Mesodermal cell (in vitro differentiated cells): ENCODE data around the gene CAPN10.

Source experiments
- H3K27ac ChIP-seq: 2 replicates; pipeline ENCODE4 v1.7.0; 2013; ENCODE audit warnings: mild to moderate bottlenecking, low read depth, low read length, moderate library complexity; ENCODE audit not compliant: severe bottlenecking
- H3K36me3 ChIP-seq: 2 replicates; pipeline ENCODE4 v1.7.1; 2013; ENCODE audit warnings: mild to moderate bottlenecking, low read length, moderate library complexity; ENCODE audit not compliant: control insufficient read depth, insufficient read depth
- H3K4me1 ChIP-seq: one replicate; pipeline ENCODE4 v1.7.1; 2013; ENCODE audit warnings: mild to moderate bottlenecking, low read length; ENCODE audit not compliant: insufficient read depth, control insufficient read depth, poor library complexity, severe bottlenecking
- H3K4me3 ChIP-seq: 2 replicates; pipeline ENCODE4 v1.7.0; 2013; ENCODE audit warnings: low read length, control low read depth, mild to moderate bottlenecking; ENCODE audit not compliant: insufficient read depth, poor library complexity, severe bottlenecking; ENCODE audit errors: extremely low read depth
- H3K9me3 ChIP-seq: 2 replicates; pipeline ENCODE4 v1.7.1; 2013; ENCODE audit warnings: mild to moderate bottlenecking, low read length, moderate library complexity; ENCODE audit not compliant: control insufficient read depth
- WGBS, 2 experiments: methylation state at CpG; one replicate each; pipeline ENCODE4 v1.1.5; 2013; ENCODE audit warnings: missing lambda C conversion rate in 2 of 2; ENCODE audit not compliant: insufficient coverage in 2 of 2; 5-methylcytosine and 5-hydroxymethylcytosine counted together

Gene CAPN10

GRCh38 chr2:240593026-240593702 is 6.6 kb downstream of the CAPN10 start:
- Histone ChIP-seq H3K4me1 (peaks cover 12% of the 10 kb centered on the region), H3K9me3 (no peaks in the 10 kb centered on the region), H3K27ac (no peak overlapping the region), H3K4me3 (no peak overlapping the region), H3K36me3 (peaks cover 48% of the 10 kb centered on the region)
- WGBS, 2 experiments, result 94 to 96% methylated on average over 10 to 20 of the region's 20 CpGs

GRCh38 chr2:240593703-240594451 is 7.3 kb downstream of the CAPN10 start:
- H3K36me3 ChIP-seq, result peaks cover 53% of the 10 kb centered on the region
- H3K27ac ChIP-seq, result no peak overlapping the region
- WGBS, 2 experiments, result 93 to 97% methylated on average over 14 to 18 of the region's 19 CpGs
- no peaks in the 10 kb centered on the region for H3K9me3 ChIP-seq
- no peak overlapping the region for H3K4me3 ChIP-seq
- peaks cover 11% of the 10 kb centered on the region for H3K4me1 ChIP-seq

GRCh38 chr2:240594511-240595380 is 8.2 kb downstream of the CAPN10 start:
- Histone ChIP-seq H3K4me3 (no peak overlapping the region), H3K4me1 (peaks cover 11% of the 10 kb centered on the region), H3K36me3 (peaks cover 47% of the 10 kb centered on the region), H3K9me3 (no peaks in the 10 kb centered on the region), H3K27ac (no peak overlapping the region)
- WGBS, 2 experiments, result 93 to 97% methylated on average over 26 to 34 of the region's 34 CpGs

- peaks cover 11% of the 10 kb centered on the region for H3K4me1 ChIP-seq
- no peak overlapping the region for H3K27ac ChIP-seq
- H3K4me3 ChIP-seq, result no peak overlapping the region
- H3K36me3 ChIP-seq, result peaks cover 43% of the 10 kb centered on the region
- no peaks in the 10 kb centered on the region for H3K9me3 ChIP-seq
- 85% methylated on average over 15 of the region's 18 CpGs for WGBS, 2 experiments
Measured at GRCh38 chr2:240595381-240596079, 9.0 kb downstream of the CAPN10 start.

GRCh38 chr2:240596080-240596460 is 9.5 kb downstream of the CAPN10 start:
- H3K9me3 ChIP-seq, result no peaks in the 10 kb centered on the region
- H3K4me1 ChIP-seq, result peaks cover 6% of the 10 kb centered on the region
- H3K36me3 ChIP-seq, result peaks cover 43% of the 10 kb centered on the region
- H3K27ac ChIP-seq, result no peak overlapping the region
- WGBS, 2 experiments, result 93 to 98% methylated on average over 15 to 17 of the region's 17 CpGs
- H3K4me3 ChIP-seq, result no peak overlapping the region

- Histone ChIP-seq H3K27ac (no peak overlapping the region), H3K9me3 (no peaks in the 10 kb centered on the region), H3K4me1 (peaks cover 2% of the 10 kb centered on the region), H3K4me3 (no peak overlapping the region), H3K36me3 (peaks cover 43% of the 10 kb centered on the region)
- 95 to 97% methylated on average over 15 to 22 of the region's 23 CpGs for WGBS, 2 experiments
Measured at GRCh38 chr2:240596491-240596931, 10.0 kb downstream of the CAPN10 start.

GRCh38 chr2:240597054-240597418 is 10.5 kb downstream of the CAPN10 start:
- Histone ChIP-seq H3K4me1 (no peaks in the 10 kb centered on the region), H3K27ac (no peak overlapping the region), H3K4me3 (no peak overlapping the region), H3K36me3 (peaks cover 43% of the 10 kb centered on the region), H3K9me3 (no peaks in the 10 kb centered on the region)
- WGBS, 2 experiments, result 91 to 95% methylated on average over 8 to 10 of the region's 10 CpGs

GRCh38 chr2:240597419-240598181 is 11.1 kb downstream of the CAPN10 start:
- WGBS, 2 experiments, result 91 to 93% methylated on average over 20 to 21 of the region's 22 CpGs
- Histone ChIP-seq H3K9me3 (no peaks in the 10 kb centered on the region), H3K4me3 (no peak overlapping the region), H3K27ac (no peak overlapping the region), H3K4me1 (no peaks in the 10 kb centered on the region), H3K36me3 (peaks cover 38% of the 10 kb centered on the region)

- 92 to 99% methylated on average over 15 to 17 of the region's 17 CpGs for WGBS, 2 experiments
- Histone ChIP-seq H3K4me3 (no peak overlapping the region), H3K4me1 (no peaks in the 10 kb centered on the region), H3K9me3 (no peaks in the 10 kb centered on the region), H3K36me3 (peaks cover 31% of the 10 kb centered on the region), H3K27ac (no peak overlapping the region)
Measured at GRCh38 chr2:240598311-240598911, 11.9 kb downstream of the CAPN10 start.
